SU-DHL-6 (cell line): ENCODE measurements around the gene SLAIN1.

Experiments
- CTCF ChIP-seq: fragments of 200-600 bp; sonication (generic); IDR thresholded peaks from one replicate; pipeline ENCODE4 v1.5.1; 2017; ENCODE audit warnings: antibody characterized with exemption, mild to moderate bottlenecking, low read length, moderate library complexity; ENCODE audit not compliant: insufficient read depth, poor library complexity, severe bottlenecking
- EZH2phosphoT487 ChIP-seq: fragments of 200-600 bp; sonication (generic), shearing (Covaris generic); conservative IDR thresholded peaks from 2 replicates; pipeline ENCODE4 v1.6.1; 2018; ENCODE audit warnings: mild to moderate bottlenecking, antibody characterized with exemption, low read length, moderate library complexity, mixed read lengths

DNA sequence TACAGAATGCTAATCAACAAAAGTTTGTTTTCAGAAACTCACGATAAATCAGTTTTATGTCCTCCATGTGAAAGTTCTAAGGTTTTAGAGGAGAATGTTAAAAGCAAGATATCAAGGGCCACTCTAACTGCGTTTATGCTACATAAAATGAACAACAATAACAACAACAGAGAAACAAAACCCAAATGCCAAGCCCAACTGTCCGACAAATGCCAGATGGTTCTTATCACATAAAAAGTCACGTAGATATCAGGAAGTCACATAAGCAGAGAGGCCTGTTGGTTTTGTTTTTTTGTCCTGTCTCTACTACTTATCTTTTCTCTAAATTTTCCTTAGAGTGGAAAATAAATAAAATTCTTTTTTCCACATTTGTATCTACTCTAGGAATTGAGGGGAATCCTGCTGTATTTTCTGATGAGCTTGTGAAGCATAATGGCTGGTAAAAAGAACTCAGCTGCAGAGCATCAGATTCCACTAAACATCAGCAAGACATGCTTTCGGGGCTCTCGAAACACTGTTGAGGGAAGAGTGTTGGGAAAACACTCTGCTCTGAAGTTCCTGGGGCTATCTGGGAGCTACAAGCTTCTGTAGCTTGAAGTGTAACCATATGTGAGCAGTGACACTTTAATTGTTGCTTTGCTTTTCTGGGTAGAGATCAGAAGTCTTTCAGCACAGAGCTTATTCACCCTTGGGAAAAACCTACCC lies 110.1 kb downstream of the SLAIN1 start:
- TF ChIP-seq CTCF (no peak), EZH2phosphoT487 (no peak)
